ENCODE results near the gene FOXK1.

FOXK1 gene

DNA sequence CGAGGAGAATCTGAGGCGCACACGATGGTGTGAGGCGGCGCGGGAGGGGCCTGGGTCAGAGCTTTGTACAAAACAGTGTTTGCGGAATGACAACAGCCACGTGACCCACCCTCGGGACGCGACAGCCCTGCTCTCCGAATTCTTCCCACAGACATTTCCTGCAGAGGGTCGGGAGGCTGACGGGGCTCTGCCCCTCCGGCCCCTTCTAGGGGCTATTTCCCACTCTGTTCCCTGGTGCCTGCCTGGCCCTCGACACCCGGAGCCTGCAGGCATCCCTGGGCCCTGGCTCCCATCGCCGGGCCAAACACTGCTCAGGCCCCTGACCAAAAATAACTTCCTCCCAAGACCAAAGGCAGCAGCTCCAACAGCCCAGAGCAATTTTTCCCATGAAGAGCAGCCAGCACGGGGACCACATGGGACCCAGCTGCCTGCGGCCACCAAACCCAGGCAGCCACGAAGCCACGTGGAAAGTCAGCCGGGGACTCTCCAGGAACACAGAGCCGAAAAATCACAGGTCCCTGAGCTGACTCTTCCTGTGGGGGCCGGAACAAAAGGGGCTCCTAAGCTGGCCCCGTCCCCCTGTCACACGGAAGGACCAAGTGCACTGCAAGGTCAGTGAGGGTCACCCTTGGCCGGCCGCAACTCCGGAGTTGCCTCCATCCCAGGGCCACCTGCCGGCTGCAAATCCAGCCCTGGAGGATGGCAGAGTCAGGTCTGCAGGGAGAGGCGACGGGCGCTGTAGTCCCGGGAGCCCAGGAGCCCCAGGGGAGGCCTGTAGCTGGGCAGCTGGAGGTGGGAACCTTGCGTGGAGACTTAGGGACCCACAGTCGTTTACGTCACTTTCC is 137.7 kb downstream of the FOXK1 start:
- DNase-seq (ENCODE audit: low read depth in 2 of 2), result no peak

DNA sequence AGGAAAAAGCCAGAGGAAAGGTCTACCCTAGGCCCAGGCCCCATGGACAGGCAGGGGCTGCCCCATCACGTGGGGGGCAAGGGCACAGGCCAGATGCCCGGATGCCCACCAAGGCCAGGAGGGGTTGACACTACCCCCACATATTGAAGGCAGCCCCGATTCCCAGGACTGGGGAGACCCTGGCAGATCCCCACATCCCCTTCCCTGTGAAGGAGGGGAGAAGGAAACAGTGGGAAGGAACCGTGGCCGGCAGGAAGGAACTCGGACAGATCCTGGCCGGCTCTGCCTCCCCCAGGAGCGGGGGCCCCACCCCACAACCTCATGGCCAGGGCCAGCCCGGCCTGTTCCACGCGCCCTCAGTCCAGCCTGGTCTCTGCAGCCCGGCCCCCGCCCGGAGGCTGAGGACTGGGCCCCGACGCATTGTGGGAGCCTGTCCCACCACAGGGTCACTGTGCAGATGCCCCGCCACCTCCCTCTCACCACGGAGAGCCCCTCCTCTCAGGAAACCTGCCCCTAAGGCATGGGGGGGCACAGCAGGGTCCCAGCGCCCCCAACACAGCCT is 138.4 kb downstream of the FOXK1 start:
- no peak for DNase-seq (ENCODE audit: low read depth in 2 of 2)
